NK-92 treated with Interleukin-12 subunit alpha and Interleukin-12 subunit beta, amount 100 ng/mL, for 24 hours (cell line): Measurements from ENCODE around the gene LCTL.
"Not testable (repeated sequence)": the region's sequence is repeated elsewhere in the genome, so short reads cannot be mapped to it uniquely, and the experiment has no call there.

ENCODE experiments used
- DNase-seq: peaks from one replicate; lab custom pipeline; 2025; lab: John Stamatoyannopoulos, UW

LCTL gene

GRCh38 chr15:66564136-66565041 is 1.4 kb downstream of the LCTL start:
- DNase-seq: no peak

GRCh38 chr15:66563566-66564110 is 2.2 kb downstream of the LCTL start:
- DNase-seq: no peak

GRCh38 chr15:66563126-66563525 is 2.7 kb downstream of the LCTL start:
- no peak for DNase-seq

GRCh38 chr15:66560856-66561525 is 4.8 kb downstream of the LCTL start:
- no peak for DNase-seq

- DNase-seq: no peak
These were observed 7.5 kb downstream of the LCTL start for GRCh38 chr15:66558271-66558670.

GRCh38 chr15:66555685-66556084 is 10.1 kb downstream of the LCTL start:
- no peak for DNase-seq

- DNase-seq: no peak
These were observed 20.5 kb downstream of the LCTL start for GRCh38 chr15:66545255-66545654.

- no peak for DNase-seq
These were observed 22.9 kb downstream of the LCTL start for GRCh38 chr15:66542896-66543295.

GRCh38 chr15:66535056-66535455 is 30.7 kb downstream of the LCTL start:
- DNase-seq: no peak

GRCh38 chr15:66524838-66525237 is 41.0 kb downstream of the LCTL start:
- DNase-seq: no peak

GRCh38 chr15:66523926-66524325 is 41.9 kb downstream of the LCTL start:
- DNase-seq: no peak

- DNase-seq: no peak
These were observed 49.9 kb downstream of the LCTL start for GRCh38 chr15:66515901-66516322.

GRCh38 chr15:66514586-66514985 is 51.2 kb downstream of the LCTL start:
- DNase-seq: no peak

- no peak for DNase-seq
These were observed 57.4 kb downstream of the LCTL start for GRCh38 chr15:66508293-66508883.

- DNase-seq: no peak
These were observed 60.0 kb downstream of the LCTL start for GRCh38 chr15:66505818-66506217.

- no peak for DNase-seq
These were observed 60.4 kb downstream of the LCTL start for GRCh38 chr15:66505430-66505811.

- peak; percentile 84 for DNase-seq
These were observed 61.0 kb downstream of the LCTL start, which contains the start of the genes RPL4 and ZWILCH for GRCh38 chr15:66504563-66505429. Gene RPL4 (minus strand): TSS chr15:66504855. CDS start chr15:66504790, 65 bp downstream. Gene ZWILCH (plus strand): TSS chr15:66505326. CDS start chr15:66505339, 13 bp downstream.

- no peak for DNase-seq
These were observed 61.8 kb downstream of the LCTL start for GRCh38 chr15:66503780-66504562.

GRCh38 chr15:66503041-66503648 is 62.7 kb downstream of the LCTL start:
- DNase-seq: not testable (repeated sequence)

- no peak for DNase-seq
These were observed 63.3 kb downstream of the LCTL start for GRCh38 chr15:66502491-66502890.
